ENCODE data around the gene ADAM17.

- TF ChIP-seq CTCF (IDR thresholded peaks at IDR 0.05) (no peak), SIN3A (IDR thresholded peaks at IDR 0.05; ENCODE audit: borderline replicate concordance, insufficient read depth, low read depth, low read length) (no peak), POLR2AphosphoS5 (IDR thresholded peaks at IDR 0.05; ENCODE audit: low read depth, low read length) (no peak)
- TF ChIP-seq, protein P1, sequence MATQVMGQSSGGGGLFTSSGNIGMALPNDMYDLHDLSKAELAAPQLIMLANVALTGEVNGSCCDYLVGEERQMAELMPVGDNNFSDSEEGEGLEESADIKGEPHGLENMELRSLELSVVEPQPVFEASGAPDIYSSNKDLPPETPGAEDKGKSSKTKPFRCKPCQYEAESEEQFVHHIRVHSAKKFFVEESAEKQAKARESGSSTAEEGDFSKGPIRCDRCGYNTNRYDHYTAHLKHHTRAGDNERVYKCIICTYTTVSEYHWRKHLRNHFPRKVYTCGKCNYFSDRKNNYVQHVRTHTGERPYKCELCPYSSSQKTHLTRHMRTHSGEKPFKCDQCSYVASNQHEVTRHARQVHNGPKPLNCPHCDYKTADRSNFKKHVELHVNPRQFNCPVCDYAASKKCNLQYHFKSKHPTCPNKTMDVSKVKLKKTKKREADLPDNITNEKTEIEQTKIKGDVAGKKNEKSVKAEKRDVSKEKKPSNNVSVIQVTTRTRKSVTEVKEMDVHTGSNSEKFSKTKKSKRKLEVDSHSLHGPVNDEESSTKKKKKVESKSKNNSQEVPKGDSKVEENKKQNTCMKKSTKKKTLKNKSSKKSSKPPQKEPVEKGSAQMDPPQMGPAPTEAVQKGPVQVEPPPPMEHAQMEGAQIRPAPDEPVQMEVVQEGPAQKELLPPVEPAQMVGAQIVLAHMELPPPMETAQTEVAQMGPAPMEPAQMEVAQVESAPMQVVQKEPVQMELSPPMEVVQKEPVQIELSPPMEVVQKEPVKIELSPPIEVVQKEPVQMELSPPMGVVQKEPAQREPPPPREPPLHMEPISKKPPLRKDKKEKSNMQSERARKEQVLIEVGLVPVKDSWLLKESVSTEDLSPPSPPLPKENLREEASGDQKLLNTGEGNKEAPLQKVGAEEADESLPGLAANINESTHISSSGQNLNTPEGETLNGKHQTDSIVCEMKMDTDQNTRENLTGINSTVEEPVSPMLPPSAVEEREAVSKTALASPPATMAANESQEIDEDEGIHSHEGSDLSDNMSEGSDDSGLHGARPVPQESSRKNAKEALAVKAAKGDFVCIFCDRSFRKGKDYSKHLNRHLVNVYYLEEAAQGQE (IDR thresholded peaks at IDR 0.05; ENCODE audit: insufficient read depth in 1 of 2, low read depth in 2 of 2, low read length in 1 of 2), result no peak
Measured at GRCh38 chr2:9484533-9484932, 71.1 kb downstream of the ADAM17 start.

All from Panc1 (cell line).